ENCODE results near the gene DDN.

DNA sequence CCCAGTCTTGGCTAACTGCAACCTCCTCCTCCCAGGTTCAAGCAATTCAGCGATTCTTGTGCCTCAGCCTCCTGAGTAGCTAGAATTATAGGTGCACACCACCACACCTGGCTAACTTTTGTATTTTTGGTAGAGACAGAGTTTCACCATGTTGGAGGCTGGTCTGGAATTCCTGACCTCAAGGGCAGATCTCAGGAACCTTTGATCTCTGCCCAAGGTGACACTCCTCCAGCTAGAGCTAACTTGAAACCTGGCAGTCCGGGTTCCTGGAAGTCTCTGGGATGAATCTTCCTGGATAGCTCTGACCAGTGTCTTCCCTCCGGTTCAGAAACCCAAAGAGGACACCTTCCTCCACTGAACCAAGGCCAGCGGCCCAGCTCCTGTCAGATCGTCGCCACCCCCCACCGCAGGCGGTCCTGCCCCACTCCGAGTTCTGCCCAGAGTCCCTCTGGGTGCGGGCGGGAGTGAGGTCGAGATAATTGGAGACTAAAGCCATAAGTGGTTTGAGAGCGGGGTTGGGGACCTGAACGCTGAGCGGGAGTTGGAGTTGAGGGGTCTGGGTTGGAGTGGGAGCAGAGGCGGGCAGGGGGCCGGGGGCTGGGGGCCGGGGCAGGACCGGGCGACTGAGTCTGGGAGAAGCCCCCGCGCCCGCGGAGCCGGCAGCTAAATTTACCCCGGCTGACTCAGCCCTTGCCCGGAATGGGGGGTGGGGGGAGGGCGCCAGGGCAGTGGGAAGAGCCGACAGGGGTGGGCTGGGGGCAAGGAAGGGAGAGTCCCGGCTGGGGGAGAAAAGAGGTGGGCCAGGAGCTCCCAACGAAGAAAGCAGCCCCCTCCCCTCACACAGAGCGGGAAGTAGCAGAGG is 4.7 kb downstream of the DDN start:
- TF ChIP-seq, protein P1, sequence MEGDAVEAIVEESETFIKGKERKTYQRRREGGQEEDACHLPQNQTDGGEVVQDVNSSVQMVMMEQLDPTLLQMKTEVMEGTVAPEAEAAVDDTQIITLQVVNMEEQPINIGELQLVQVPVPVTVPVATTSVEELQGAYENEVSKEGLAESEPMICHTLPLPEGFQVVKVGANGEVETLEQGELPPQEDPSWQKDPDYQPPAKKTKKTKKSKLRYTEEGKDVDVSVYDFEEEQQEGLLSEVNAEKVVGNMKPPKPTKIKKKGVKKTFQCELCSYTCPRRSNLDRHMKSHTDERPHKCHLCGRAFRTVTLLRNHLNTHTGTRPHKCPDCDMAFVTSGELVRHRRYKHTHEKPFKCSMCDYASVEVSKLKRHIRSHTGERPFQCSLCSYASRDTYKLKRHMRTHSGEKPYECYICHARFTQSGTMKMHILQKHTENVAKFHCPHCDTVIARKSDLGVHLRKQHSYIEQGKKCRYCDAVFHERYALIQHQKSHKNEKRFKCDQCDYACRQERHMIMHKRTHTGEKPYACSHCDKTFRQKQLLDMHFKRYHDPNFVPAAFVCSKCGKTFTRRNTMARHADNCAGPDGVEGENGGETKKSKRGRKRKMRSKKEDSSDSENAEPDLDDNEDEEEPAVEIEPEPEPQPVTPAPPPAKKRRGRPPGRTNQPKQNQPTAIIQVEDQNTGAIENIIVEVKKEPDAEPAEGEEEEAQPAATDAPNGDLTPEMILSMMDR (optimal IDR thresholded peaks at IDR 0.05 in 1 of 3, IDR thresholded peaks at IDR 0.05 in 1 of 3, conservative IDR thresholded peaks at IDR 0.05 in 1 of 3; ENCODE audit: extremely low read depth in 1 of 3, insufficient read depth in 2 of 3, low read length in 3 of 3), result no peak
- no peak for TF ChIP-seq EZH2 (IDR thresholded peaks at IDR 0.05; ENCODE audit: low read length)

Data from keratinocyte (primary cell).